SK-N-MC (cell line): ENCODE measurements around the gene VPS35.

Experiments used
- DNase-seq: peaks from one replicate; pipeline ENCODE4 v3.0.0-alpha.2; 2011; ENCODE audit warnings: low read depth, low spot score
- H3K27ac ChIP-seq: fragments of 200-600 bp; sonication (generic); 2 replicates; pipeline ENCODE4 v1.5.1; 2016; ENCODE audit warnings: mixed run types
- H3K36me3 ChIP-seq: fragments of 200-600 bp; sonication (generic); 2 replicates; pipeline ENCODE4 v1.6.1; 2017; ENCODE audit warnings: antibody characterized with exemption, low read length, mixed read lengths; ENCODE audit not compliant: insufficient read depth
- H3K4me3 ChIP-seq: fragments of 200-600 bp; sonication (generic); 2 replicates; pipeline ENCODE4 v1.5.1; 2016
- H3K9ac ChIP-seq: fragments of 200-600 bp; sonication (generic); 2 replicates; pipeline ENCODE4 v1.8.0; 2017; ENCODE audit warnings: mixed run types, mixed read lengths; ENCODE audit not compliant: insufficient read length
- H3K9me3 ChIP-seq: fragments of 200-600 bp; sonication (generic); 2 replicates; pipeline ENCODE4 v1.6.1; 2017; ENCODE audit warnings: low read depth, mild to moderate bottlenecking, antibody characterized with exemption, low read length, moderate library complexity, mixed read lengths
- EZH2 ChIP-seq: fragments of 200-600 bp; sonication (generic); IDR thresholded peaks from one replicate; pipeline ENCODE4 v1.6.1; 2017; ENCODE audit warnings: antibody characterized with exemption
- FOXP2 ChIP-seq: optimal IDR thresholded peaks from 2 replicates; pipeline ENCODE3; 2011; ENCODE audit warnings: mild to moderate bottlenecking, moderate library complexity; ENCODE audit not compliant: insufficient read depth; ENCODE audit errors: extremely low read length, control extremely low read depth
- POLR2AphosphoS5 ChIP-seq: IDR thresholded peaks from 2 replicates; pipeline ENCODE4 v1.6.1; 2012; ENCODE audit warnings: mild to moderate bottlenecking, low read depth, low read length, borderline replicate concordance

Gene VPS35

DNA sequence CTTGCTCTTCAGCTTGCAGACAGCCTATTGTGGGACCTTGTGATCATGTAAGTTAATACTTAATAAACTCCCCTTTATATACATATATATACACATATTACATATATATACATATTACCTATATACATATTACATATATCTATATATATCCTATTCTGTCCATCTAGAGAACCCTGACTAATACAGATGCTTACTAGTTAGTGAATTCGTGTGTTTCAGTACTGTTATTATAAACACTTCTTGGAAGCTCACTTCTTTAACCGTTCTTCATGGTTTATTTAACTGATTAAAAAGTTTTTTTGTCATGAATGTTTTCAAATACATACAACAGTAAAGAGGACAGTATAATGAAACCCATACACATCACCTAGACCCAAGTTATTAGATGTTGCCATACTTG is 13.1 kb upstream of the VPS35 start:
- peaks cover 7% of the 10 kb centered on the region; the same call in 1 of the 2 replicates for H3K36me3 ChIP-seq
- H3K9ac ChIP-seq, result no peak overlapping the region
- DNase-seq, result no peak
- H3K27ac ChIP-seq, result no peak overlapping the region
- no peak overlapping the region for H3K4me3 ChIP-seq
- no peaks in the 10 kb centered on the region for H3K9me3 ChIP-seq
- TF ChIP-seq EZH2 (no peak), POLR2AphosphoS5 (no peak), FOXP2 (no peak)

DNA sequence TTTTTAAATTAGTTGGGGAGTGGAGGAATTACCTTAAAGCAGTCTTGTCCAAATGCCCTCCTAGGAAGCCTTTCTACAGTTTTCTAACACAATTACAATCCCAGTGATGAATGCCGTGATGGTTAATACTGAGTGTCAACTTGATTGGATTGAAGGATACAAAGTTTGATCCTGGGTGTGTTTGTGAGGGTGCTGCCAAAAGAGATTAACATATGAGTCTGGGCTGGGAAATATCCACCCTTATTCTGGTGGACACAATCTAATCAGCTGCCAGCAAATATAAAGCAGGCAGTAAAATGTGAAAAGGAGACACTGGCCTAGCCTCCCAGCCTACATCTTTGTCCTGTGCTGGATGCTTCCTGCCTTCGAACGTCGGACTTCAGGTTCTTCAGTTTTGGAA is 12.6 kb upstream of the VPS35 start:
- DNase-seq, result no peak
- H3K4me3 ChIP-seq, result no peak overlapping the region
- H3K9ac ChIP-seq, result no peak overlapping the region
- no peak for TF ChIP-seq FOXP2
- TF ChIP-seq EZH2, result no peak
- H3K36me3 ChIP-seq, result peaks cover 8% of the 10 kb centered on the region; the same call in 1 of the 2 replicates
- H3K9me3 ChIP-seq, result no peaks in the 10 kb centered on the region
- no peak overlapping the region for H3K27ac ChIP-seq

DNA sequence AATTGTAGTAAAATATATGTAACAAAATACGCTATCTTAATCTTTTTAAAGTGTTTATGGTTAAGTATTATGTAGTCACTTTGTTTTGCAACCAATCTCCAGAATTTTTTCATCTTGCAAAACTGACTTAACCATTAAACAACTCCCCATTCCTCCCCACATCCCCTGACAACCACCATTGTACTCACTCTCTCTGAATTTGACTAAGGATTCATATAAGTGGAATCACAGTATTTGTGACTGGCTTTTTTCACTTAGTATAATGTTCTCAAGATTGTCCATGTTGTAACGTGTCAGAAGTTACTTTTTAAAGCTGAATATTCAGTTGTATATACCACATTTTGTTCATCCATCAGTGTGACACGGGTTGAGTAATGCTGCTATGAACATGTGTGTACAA is 11.1 kb upstream of the VPS35 start:
- DNase-seq, result no peak
- H3K9ac ChIP-seq, result no peak overlapping the region
- no peak overlapping the region for H3K4me3 ChIP-seq
- TF ChIP-seq EZH2, result no peak
- no peak for TF ChIP-seq FOXP2
- no peak for TF ChIP-seq POLR2AphosphoS5
- no peaks in the 10 kb centered on the region for H3K9me3 ChIP-seq
- peaks cover 17% of the 10 kb centered on the region for H3K36me3 ChIP-seq
- no peak overlapping the region for H3K27ac ChIP-seq

DNA sequence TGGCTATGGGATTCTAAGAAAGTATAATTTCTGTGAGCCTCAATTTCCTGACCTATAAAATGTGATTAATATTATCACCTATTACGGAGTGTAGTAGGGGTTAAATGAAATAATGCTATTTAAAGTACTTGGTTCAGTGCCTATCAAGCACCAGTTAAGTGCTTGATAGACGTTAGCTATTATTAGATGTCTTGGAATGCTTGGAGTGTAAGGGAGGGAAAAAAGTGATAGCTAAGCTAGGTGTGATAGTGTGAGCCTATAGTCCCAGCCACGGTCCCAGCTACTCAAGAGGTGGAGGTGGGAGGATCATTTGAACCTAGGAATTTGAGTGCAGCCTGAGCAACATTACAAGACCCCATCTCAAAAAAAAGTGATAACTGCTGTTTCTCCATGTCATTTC is 8.0 kb upstream of the VPS35 start:
- Histone ChIP-seq H3K9me3 (no peaks in the 10 kb centered on the region), H3K36me3 (peaks cover 25% of the 10 kb centered on the region), H3K27ac (no peak overlapping the region), H3K4me3 (no peak overlapping the region), H3K9ac (no peak overlapping the region)
- TF ChIP-seq EZH2 (no peak), FOXP2 (no peak), POLR2AphosphoS5 (no peak)
- DNase-seq, result no peak

DNA sequence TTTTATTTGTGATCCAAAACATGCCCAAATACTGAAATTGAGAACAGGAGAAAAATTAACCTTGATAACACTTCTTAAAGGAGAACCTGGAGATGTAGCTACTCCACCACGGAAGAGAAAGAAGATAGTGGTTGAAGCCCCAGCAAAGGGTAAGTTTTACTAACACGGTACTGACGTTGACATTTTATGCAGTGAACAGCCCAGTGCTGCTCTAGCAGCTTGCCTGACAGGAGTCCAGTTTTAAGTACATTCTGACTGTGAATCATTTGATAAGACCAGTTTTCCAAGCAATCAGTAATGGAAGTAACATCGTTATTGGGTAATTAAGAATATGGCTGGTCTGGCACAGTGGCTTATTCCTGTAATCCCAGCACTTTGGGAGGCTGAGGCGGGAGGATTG is 7.0 kb upstream of the VPS35 start:
- no peaks in the 10 kb centered on the region for H3K9me3 ChIP-seq
- no peak overlapping the region for H3K9ac ChIP-seq
- H3K27ac ChIP-seq, result no peak overlapping the region
- DNase-seq, result no peak
- peaks cover 25% of the 10 kb centered on the region for H3K36me3 ChIP-seq
- H3K4me3 ChIP-seq, result no peak overlapping the region
- TF ChIP-seq EZH2 (no peak), POLR2AphosphoS5 (no peak), FOXP2 (no peak)

DNA sequence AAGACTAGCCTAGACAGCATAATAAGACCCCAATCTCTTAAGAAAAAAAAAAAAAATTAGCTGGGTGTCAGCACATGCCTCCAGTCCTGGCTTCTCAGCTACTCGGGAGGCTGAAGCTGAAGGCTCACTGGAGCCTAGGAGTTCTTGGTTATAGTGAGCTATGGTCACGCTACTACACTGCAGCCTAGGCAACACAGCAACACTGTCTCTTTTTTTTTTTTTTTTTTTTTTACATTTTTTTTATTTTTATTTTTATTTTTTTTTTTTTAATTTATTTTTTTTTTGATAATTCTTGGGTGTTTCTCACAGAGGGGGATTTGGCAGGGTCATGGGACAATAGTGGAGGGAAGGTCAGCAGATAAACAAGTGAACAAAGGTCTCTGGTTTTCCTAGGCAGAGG is 4.6 kb upstream of the VPS35 start:
- H3K9ac ChIP-seq, result no peak overlapping the region
- no peak overlapping the region for H3K27ac ChIP-seq
- no peak overlapping the region for H3K4me3 ChIP-seq
- TF ChIP-seq POLR2AphosphoS5 (no peak), EZH2 (no peak), FOXP2 (no peak)
- peaks cover 25% of the 10 kb centered on the region for H3K36me3 ChIP-seq
- no peak for DNase-seq
- H3K9me3 ChIP-seq, result no peaks in the 10 kb centered on the region

DNA sequence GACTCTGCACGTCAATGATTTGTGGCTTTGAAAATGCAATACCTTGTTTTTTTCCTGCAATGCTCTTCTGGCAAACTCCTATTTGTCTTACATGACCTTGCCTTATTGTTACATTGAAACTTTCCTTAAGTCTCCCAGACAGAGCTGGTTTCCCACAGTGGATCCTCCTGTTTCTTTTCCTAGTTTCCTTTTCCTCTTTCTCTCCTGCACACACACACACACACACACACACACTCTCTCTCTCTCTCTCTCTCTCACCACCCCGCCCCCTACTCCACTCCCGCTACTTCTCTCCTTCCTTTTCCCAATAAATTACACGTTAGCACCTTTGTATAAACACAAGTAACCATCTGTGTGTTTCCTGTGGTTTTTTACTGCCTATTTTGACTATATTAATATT is 2.7 kb upstream of the VPS35 start:
- H3K9me3 ChIP-seq, result no peaks in the 10 kb centered on the region
- H3K4me3 ChIP-seq, result peak overlapping the region; percentile 86; the same call in 1 of the 2 replicates
- H3K36me3 ChIP-seq, result peaks cover 17% of the 10 kb centered on the region
- no peak for TF ChIP-seq FOXP2
- TF ChIP-seq POLR2AphosphoS5, result no peak
- TF ChIP-seq EZH2, result no peak
- DNase-seq, result no peak
- no peak overlapping the region for H3K9ac ChIP-seq
- H3K27ac ChIP-seq, result no peak overlapping the region

DNA sequence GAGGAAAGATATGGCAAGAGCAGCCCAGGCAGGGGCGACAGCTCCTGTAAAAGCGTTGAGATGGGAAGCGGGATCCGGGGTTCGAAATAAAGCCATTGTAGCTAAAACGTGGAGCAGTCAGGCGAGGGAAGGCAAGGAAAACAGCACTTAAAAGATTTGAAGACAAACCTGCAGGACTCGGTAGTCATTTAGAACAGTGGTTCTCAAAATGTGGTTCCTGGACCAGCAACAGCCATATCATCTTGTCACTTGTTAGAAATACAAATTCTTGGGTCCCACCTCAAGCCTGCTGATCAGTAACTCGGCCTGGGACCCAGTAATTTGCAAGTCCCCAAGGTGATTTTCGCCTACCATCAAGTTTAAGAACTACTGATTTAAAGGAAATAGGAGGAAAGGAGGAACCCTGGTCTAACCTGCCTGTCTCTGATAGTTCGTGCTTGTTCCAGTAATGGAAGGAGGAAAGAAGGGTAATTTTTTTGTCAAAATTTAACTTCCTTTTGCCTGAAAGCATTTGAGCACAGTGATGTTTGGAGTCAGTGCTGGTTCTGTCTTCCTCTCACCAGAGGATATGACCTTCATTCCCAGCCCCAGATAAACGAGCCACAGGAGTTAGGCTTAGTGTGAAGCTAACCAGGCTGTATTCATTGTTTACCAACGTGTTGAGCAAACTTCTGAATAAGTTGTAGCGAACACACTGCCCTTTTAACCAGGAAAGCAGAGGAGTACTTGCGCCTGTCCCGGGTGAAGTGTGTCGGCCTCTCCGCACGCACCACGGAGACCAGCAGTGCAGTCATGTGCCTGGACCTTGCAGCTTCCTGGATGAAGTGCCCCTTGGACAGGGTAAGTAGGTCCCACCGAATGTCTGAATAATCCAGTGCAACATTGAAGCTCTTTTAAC is 1.6 kb upstream of the VPS35 start:
- Histone ChIP-seq H3K9ac (peak overlapping the region; percentile 87), H3K27ac (no peak overlapping the region)
- TF ChIP-seq EZH2 (no peak), FOXP2 (no peak), POLR2AphosphoS5 (no peak)

DNA sequence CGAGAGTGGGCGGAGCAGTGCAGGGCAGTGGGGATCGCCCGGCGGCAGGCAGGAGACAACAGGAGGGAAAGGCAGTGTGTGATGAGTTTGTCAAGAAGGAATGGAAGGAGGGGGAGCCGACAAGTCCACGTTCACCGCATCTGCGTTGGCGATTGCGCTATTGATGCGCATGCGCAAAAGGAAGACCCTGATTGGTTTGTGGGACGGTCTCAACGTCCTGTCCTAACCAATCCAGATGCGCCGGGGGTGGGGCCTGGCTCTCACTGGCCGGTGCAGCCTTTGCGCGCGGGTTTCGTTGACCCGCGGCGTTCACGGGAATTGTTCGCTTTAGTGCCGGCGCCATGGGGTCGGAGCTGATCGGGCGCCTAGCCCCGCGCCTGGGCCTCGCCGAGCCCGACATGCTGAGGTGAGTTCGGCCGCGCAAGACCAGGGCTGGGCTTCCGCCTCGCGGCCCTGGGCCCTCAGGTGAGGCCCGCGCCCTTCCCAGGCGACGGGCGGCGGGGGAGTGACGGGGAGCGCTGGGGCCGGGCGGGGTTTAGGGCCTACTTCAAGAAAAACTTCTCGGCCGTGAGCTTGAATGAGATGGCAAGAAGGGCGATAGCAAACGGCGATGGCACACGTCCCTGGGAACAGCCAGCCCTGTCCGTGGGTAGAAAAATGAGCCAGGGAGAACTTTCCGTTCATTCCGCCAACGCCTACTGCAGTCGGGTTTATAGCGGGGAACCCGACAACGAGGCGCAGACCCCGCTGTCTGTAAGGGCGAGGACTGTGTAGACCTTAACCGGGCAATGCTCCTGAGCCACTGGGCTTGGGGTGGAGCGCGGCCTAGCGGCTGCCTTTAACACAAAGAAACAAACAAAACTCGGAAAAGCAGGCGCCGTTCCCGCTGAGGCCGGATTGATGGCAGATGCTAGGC is 645 bp upstream of the VPS35 start, which contains the start of gene ORC6:
Gene ORC6 (plus strand): TSS at position 295 of the 916 bp plus-strand sequence. CDS start 47 bp downstream, at position 342.
- DNase-seq, result no peak
- TF ChIP-seq EZH2 (no peak), FOXP2 (no peak), POLR2AphosphoS5 (peak; percentile 72; the same call in 1 of the 2 replicates)
- H3K9me3 ChIP-seq, result no peaks in the 10 kb centered on the region
- peak within 1 kb of the TSS; percentile 86 for H3K4me3 ChIP-seq
- H3K36me3 ChIP-seq, result peaks cover 5% of the 10 kb centered on the region; the same call in 1 of the 2 replicates
- peak within 1 kb of the TSS; percentile 87 for H3K9ac ChIP-seq
- peak within 1 kb of the TSS; percentile 93 for H3K27ac ChIP-seq

More for the DNA sequence above, 1.6 kb upstream of the VPS35 start:
- no peaks in the 10 kb centered on the region for H3K9me3 ChIP-seq
- DNase-seq, result no peak
- H3K36me3 ChIP-seq, result peaks cover 12% of the 10 kb centered on the region
- H3K4me3 ChIP-seq, result peak overlapping the region; percentile 86
